GF-D8 (cell line): ENCODE results near the gene RHOA.
"Not testable (repeated sequence)": the region's sequence is repeated elsewhere in the genome, so short reads cannot be mapped to it uniquely, and the experiment has no call there.

Experiments used
- DNase-seq: peaks from one replicate; lab custom pipeline; 2025; lab: John Stamatoyannopoulos, UW

Gene RHOA

GRCh38 chr3:49411535-49411967 lies 225 bp downstream of the RHOA start:
- no peak for DNase-seq

DNA sequence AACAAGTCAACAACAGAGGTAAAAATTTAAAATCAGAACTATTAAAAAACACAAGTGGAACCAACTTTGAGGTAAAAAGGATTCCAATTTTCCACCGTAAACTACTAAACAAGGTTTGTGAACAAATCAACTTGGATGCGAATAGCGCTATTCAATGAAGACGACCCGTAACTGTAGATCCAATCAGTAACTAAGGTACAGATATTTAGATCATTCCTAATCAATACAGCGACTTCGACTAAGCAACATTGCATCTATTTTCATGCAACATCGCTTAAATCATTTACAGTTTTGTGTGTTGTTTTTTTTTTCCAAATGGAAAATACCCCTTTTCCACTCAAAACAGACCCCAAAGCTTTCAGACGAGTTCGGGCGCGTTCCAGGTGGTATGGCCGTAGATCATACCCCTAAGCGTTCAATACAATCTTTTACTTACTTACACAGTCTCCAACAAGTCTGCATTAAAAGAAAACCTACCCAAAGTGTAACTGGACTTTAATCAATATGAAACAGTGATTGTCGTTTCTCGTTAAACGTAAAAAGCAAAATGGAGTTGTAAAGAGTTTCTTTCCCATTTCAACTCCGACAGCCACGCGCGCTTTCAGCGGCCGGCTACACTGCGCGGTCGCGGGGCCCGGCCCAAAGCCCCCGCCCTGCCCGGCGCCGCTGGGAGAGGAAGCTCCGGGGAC lies 786 bp downstream of the RHOA start:
- no peak for DNase-seq

GRCh38 chr3:49410066-49410845 lies 1.5 kb downstream of the RHOA start:
- DNase-seq = no peak

DNA sequence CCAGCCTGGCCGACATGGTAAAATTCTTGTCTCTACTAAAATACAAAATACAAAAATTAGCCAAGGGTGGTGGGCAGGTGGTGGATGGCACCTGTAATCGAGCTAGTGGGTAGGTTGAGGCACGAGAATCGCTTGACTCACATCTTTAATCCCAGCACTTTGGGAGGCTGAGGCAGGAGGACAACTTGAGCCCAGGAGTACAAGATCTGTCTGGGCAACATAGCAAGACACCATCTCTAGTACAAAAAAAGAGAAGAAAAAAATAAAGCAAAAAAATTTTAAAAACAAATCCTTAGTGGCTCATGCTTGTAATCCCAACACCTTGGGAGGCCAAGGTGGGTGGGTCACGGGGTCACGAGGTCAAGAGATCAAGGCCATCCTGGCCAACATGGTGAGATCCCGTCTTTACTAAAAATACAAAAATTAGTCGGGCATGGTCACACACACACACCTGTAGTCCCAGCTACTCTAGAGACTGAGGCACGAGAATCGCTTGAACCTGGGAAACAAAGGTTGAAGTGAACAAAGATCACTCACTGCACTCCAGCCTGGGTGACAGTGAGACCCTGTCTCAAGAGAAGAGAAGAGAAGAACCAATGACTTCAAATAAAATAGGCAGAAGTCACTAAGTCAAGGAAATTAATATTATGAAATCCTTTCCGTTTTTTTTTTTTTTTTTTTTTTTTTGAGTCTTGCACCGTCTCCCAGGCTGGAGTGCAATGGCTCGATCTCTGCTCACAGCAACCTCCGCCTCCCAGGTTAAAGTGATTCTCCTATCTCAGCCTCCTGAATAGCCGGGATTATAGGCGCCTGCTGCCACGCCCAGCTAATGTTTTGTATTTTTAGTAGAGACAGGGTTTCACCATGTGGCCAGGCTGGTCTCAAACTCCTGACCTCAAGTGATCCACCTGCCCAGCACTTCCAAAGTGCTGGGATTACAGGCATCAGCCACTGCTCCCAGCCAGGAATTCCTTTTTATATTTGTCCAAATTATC lies 4.9 kb downstream of the RHOA start:
- DNase-seq = peak; percentile 11

DNA sequence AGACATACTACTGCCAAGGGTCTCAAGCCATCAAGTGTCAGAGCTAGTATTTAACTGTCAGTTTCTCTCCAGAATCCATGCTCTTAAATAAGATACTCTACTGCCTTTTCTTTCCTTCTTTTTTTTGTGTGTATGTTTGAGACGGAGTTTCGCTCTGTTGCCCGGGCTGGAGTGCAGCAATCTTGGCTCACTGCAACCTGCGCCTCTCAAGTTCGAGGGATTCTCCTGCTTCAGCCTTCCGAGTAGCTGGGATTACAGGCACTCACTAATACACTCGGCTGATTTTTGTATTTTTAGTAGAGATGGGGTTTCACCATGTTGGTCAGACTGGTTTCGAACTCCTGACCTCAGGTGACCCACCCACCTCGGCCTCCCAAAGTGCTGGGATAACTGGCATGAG lies 6.2 kb downstream of the RHOA start:
- DNase-seq = not testable (repeated sequence)

GRCh38 chr3:49403891-49404290 lies 7.9 kb downstream of the RHOA start:
- no peak for DNase-seq

- no peak for DNase-seq
Measured at GRCh38 chr3:49401766-49402165, 10.0 kb downstream of the RHOA start.

DNA sequence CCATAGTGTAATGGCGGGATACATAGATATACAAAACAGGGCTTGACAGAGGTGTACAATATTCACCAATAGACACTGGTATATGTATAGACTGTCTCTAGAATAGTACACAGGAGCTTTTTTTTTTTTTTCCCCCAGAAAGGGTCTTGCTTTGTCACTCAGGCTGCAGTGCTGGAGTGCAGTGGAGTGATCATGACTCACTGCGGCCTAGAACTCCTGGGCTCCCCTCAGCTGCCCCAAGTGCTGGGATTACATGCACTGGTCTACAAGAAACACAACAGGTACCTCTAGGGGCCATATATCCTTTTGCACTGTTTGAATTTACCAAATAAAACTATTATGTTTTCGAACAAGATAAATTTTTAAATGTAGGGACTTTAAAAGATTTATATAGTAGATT lies 12.3 kb downstream of the RHOA start:
- DNase-seq = no peak

DNA sequence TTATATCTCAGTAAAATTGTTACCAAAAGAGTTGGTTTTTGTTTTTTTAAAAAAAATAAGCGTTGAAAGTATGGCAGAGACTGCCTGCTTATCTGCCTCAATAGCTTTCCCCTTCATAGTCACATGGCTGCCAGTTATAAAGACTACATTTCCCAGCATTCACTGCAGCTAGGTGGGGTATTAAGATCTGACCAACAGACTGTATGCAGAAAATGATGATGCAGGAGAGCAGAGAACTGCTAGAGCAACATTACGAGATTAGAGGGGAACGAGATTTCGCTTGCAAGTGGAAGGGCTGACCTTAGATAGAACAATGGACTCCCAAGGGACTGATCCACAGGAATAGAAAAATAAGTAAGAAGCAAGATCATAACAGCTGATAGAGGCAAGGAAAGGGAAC lies 14.3 kb downstream of the RHOA start:
- DNase-seq = no peak

DNA sequence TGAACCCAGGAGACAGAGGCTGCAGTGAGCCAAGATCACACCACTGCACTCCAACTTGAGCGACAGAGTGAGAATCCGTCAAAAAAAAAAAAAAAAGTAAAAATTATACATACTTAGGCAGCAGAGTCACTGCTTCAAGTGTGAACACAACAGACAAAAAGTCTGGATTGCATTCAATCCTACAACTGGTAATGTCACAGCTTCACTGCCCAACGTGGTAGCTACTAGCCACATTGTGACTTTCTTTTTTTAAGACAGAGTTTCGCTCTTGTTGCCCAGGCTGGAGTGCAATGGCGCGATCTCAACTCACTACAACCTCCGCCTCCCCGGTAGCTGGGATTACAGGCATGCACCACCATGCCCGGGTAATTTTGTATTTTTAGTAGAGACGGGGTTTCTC lies 20.5 kb downstream of the RHOA start:
- DNase-seq = not testable (repeated sequence)

- no peak for DNase-seq
Measured at GRCh38 chr3:49389297-49389696, 22.5 kb downstream of the RHOA start.

- DNase-seq = no peak
Measured at GRCh38 chr3:49388289-49388820, 23.4 kb downstream of the RHOA start.

DNA sequence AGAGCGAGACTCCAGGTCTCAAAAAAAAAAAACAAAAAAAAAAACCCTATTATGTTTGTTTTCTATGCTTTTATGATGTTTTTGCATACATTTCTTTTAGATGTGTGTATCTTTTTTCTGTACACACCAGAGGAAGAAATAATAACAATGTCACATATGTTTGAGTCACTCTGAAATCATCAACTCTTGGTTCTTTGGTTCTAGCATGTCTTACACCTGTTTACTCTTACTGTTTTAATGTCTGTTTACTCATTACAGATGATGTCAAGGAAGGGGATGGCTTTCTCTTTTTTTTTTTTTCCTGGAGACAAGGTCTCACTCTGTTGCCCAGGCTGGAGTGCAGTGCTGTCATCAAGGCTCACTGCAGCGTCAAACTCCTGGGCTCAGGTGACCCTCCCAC lies 24.1 kb downstream of the RHOA start:
- no peak for DNase-seq

DNA sequence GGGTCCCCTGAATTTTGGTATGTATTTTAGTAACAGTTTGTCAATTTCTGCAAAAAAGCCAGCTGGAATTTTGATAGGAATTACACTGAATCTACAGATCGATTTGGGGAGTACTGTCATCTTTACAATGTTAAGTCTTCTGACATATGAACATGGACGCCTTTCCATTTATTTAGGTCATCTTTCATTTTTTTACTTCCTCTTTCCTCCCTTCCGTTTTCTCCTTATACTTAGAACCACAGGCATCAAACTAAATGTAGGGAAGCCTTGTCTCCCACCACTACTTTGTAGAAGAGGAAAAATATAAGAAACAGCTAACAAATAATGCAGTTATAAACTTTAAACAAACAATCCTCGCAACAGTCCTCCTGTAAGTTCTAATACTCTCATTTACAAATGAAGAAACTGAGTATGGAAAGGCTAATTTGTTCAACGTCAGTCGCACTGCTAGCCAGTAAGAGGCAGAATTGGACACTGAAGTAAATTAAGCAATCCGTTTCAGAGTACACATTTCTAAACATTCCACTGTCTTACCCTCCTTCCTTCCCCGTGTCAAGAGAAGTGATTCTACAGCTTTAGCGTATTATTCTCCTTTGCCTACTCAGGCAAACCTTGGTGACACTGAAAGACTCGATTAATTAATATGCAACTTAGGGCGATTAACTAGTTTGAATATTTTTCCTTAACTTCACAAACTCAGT lies 25.6 kb downstream of the RHOA start:
- DNase-seq = peak; percentile 59

DNA sequence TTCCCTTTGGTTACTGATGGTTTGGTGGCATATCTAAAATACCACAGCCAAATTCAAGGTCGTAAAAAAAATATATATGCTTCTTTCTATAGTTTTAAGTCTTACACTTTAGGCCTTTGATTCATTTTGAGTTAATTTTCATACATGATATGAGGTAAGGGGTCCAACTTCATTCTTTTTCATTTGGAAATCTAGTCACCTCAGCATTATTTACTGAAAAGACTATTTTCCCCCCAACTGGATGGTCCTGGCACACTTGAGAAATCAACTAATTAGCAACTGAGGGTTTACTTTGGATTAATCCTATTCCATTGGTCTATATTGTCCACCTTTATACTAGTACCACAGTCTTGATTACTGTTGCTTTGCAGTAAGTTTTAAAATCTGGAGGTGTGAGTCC lies 26.2 kb downstream of the RHOA start:
- DNase-seq = no peak

DNA sequence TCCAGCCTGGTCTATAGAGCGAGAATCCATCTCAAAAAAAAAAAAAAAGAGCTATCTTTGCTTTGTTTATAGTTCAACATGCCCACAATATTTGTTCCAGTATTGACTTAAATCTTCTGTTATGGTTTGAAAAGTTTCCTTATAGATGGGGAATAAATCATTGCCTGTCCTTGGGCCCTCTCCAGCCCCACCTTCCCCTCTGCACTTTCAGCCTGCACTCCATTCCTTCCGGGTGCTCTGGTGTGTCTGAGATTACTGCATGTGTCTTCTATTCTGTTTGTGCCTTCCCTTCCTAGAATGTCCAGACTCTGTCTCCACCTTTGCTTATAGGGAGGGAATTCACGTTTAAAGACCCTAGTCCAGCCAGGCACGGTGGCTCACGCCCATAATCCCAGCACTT lies 28.4 kb downstream of the RHOA start:
- DNase-seq = no peak

GRCh38 chr3:49378249-49378895 lies 33.4 kb downstream of the RHOA start:
- no peak for DNase-seq

- DNase-seq = peak; percentile 48
Measured at GRCh38 chr3:49377483-49377882, 34.3 kb downstream of the RHOA start.

- DNase-seq = no peak
Measured at GRCh38 chr3:49371946-49372345, 39.8 kb downstream of the RHOA start.

GRCh38 chr3:49370585-49371290 lies 41.0 kb downstream of the RHOA start:
- no peak for DNase-seq
